Lower leg skin (tissue), 4 donors: ENCODE results near the gene EPS8L3. TPM values are rescaled to one million over a fixed set of nuclear protein-coding genes. Genes with fewer than 3 reads are reported as not detected.

Experiments used
- DNase-seq, 2 donors: peaks; one replicate each; pipeline ENCODE4 v3.0.0-alpha.2; 2019; ENCODE audit warnings: low spot score in 2 of 2
- H3K4me3 ChIP-seq: fragments of 200-600 bp; sonication (generic); 2 replicates; pipeline ENCODE4 v1.5.1; 2017; ENCODE audit warnings: mild to moderate bottlenecking, low read depth; ENCODE audit not compliant: poor library complexity, severe bottlenecking
- POLR2A ChIP-seq, 2 donors: fragments of 450-650 bp; IDR thresholded peaks; one replicate each; pipeline ENCODE4 v1.6.1; 2016 to 2017; ENCODE audit warnings: antibody characterized with exemption in 2 of 2, mild to moderate bottlenecking in 1 of 2, moderate library complexity in 1 of 2
- WGBS, 2 donors: methylation state at CpG; one replicate each; pipeline ENCODE4 v1.1.5; 2018; 5-methylcytosine and 5-hydroxymethylcytosine counted together
- intact Hi-C: fragments of 100-400 bp; cut with DNase I; formaldehyde crosslinking; loops from one replicate; pipeline ENCODE4 v1.15.0; 2023; ENCODE audit warnings: low total_unique reads
- total RNA-seq, 4 donors: library from RNA; depleted of rRNA; stranded (reverse); fragments of >200 nt; gene quantifications; one replicate each; pipeline ENCODE4 v1.1.0, GENCODE V29; 2016
- TF ChIP-seq, protein P1 (sequence below), 3 donors: fragments of 450-650 bp; IDR thresholded peaks; one replicate each; pipeline ENCODE4 v1.5.1; 2016; ENCODE audit warnings: antibody characterized with exemption in 3 of 3, mild to moderate bottlenecking in 3 of 3, moderate library complexity in 2 of 3

The EPS8L3 gene
- total RNA-seq, 4 donors from 2014 or later = not detected

DNA sequence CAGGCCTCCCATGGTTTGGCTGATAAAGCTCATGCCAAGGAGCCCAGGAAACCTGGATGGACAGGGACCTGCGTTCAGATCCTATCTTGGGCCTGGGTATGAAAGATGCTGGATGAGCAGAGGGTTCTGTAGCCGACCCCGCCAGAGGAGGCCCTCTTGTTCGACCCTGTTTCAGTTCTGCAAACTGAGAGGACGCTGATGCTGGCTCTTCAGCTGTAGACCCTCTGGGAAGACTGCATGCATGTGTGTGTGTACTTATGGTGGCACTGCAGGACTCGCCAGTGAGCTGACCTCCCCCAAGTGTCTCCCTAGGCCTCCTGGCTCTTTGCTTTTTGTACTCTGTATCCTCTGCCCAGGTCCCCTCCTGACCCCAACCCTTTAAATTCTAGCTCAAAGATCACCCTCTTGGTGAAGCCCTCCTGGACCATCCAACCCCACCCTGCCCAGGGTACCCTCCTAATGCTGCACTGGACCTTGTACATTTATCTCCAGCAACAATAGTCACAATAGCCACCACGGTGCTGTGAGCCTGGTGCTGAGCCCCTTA is 1.6 kb downstream of the EPS8L3 start:
- TF ChIP-seq POLR2A (IDR thresholded peaks at IDR 0.05) = no peak
- TF ChIP-seq, protein P1, sequence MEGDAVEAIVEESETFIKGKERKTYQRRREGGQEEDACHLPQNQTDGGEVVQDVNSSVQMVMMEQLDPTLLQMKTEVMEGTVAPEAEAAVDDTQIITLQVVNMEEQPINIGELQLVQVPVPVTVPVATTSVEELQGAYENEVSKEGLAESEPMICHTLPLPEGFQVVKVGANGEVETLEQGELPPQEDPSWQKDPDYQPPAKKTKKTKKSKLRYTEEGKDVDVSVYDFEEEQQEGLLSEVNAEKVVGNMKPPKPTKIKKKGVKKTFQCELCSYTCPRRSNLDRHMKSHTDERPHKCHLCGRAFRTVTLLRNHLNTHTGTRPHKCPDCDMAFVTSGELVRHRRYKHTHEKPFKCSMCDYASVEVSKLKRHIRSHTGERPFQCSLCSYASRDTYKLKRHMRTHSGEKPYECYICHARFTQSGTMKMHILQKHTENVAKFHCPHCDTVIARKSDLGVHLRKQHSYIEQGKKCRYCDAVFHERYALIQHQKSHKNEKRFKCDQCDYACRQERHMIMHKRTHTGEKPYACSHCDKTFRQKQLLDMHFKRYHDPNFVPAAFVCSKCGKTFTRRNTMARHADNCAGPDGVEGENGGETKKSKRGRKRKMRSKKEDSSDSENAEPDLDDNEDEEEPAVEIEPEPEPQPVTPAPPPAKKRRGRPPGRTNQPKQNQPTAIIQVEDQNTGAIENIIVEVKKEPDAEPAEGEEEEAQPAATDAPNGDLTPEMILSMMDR (IDR thresholded peaks at IDR 0.05) = no peak
- 90 to 91% methylated on average over 7 of the region's 7 CpGs for WGBS, 2 donors
- intact Hi-C loops = no loop called here
- H3K4me3 ChIP-seq = no peak overlapping the region
- peak in 1 of 2 donors; percentile 50 for DNase-seq

- DNase-seq = peak in 1 of 2 donors; percentile 83
- intact Hi-C loops = no loop called here
- TF ChIP-seq, protein P1 (IDR thresholded peaks at IDR 0.05) = no peak
- no peak for TF ChIP-seq POLR2A (IDR thresholded peaks at IDR 0.05)
- WGBS, 2 donors = 89 to 90% methylated on average over 10 to 13 of the region's 14 CpGs
- H3K4me3 ChIP-seq = no peak overlapping the region
Observed at GRCh38 chr1:109761227-109762038, 2.3 kb downstream of the EPS8L3 start.

DNA sequence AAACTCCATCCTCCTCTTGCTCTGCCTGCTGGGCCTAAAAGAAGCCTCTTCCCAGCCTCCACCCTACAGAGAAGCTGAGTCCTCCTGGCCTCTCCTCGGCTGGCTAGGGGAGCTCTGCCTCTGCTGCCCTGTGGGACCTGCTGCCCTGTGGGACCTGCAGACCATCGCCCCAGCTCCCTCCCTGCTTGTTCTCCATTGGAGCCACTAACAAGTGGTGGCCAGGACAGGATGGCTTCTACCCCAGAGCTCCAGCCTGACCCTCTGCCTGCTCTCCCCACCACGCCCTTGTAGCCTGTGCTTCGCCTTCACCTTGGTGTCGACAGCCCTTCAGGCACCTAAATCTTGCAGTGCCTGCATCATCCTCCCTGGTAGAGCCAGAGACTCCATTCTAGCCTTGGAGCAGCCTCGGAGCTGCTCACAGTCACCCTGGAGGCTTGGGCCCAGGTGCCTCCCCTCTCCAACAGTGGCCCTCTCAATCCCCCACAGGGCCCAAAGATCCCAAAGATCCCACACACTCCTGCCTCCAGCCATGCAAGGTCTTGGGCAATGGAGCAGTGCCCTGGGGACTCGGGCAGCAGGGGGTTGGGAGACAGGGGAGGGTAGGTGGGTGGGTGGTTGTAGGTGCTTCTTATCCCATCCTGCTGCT is 3.0 kb downstream of the EPS8L3 start:
- DNase-seq = peak in 1 of 2 donors; percentile 52
- 89 to 96% methylated on average over 7 of the region's 7 CpGs for WGBS, 2 donors
- intact Hi-C loops = no loop called here
- H3K4me3 ChIP-seq = no peak overlapping the region
- TF ChIP-seq POLR2A (IDR thresholded peaks at IDR 0.05) = no peak
- TF ChIP-seq, protein P1 (IDR thresholded peaks at IDR 0.05) = no peak

DNA sequence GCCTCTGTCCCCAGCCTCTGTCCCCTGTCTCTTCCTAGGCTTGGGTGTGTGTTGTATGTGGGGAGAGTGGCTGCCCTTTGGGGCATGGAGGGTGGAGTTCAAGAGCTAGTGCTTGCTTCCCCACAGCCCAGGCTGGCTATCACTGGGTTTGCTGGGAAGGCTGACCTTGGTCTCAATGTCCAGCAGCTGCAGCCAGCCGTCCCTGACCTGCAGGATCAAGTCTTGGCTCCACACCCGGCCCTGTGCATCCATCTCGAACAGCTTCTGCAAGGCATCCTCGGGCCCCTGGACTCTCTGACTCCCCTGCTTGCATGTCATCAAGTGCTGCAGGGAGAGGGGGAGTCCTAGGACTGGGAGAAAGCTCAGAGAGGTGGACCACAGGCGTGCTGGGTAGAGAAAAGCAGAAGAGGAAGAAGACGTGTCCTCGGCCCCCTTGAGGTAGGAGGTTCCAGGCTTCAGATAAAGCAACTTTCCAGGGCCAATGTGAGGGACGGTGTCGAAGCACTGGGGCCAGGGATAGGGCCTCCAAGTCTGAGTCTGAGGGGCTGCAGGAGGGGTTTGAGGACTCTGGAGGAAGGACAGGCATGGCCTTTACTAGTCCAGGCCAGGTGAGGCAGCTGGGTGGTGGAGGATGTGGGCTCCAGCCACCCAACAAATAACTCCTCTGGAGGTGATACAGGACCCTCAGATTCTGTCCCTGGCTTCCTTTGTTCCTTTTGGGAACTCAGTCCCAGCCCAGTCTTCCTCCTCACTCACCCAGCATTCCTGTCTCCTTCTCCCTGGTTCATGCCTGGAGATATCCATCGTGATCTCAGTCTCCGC is 4.0 kb downstream of the EPS8L3 start:
- TF ChIP-seq POLR2A (IDR thresholded peaks at IDR 0.05) = no peak
- H3K4me3 ChIP-seq = no peak overlapping the region
- intact Hi-C loops = no loop called here
- peak in 1 of 2 donors; percentile 80 for DNase-seq
- WGBS, 2 donors = 92 to 93% methylated on average over 11 of the region's 11 CpGs

DNA sequence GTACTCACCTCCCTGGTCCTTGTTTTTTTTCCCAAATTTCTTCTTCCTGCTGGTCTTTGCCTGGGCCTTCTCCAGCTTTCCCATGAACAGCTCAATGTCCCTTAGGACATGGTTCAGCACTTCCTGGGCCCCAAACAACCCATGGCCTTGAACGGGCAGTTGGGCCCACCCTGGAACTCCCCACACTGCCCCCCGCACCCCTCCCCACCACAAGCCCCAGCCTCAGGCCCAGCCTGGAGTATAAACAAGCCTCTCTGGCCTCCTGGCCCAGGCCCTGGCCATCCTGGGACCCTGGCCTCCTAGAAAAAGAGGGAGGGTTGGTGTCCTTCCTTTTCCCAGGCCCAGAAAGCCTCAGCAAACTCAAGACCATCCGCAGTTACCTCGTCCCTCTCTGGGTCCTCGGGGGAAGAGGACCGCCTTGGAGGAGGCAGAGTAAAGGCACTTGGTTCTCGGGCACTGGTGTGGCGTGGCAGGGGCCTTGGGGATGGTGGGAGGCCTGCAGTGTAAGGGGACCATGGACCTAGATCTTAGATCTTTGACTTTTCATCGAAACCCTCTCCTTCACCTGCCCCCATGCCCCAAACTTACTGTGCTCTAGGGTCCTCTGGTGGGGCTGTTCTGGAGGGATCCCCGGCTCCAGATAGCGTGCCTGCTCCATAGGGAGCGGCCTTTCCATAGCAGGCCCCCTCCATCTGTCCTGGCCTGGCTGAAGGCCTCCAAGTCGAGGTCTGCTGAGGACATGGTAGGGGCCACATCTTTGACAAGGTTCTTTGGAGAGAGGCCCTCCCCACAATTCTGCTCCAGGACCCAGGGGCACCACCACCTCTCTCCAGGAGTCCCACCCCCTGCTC is 5.6 kb downstream of the EPS8L3 start:
- WGBS, 2 donors = 95% methylated on average over 12 to 13 of the region's 13 CpGs
- DNase-seq = peak in 1 of 2 donors; percentile 68
- intact Hi-C loops = no loop called here
- TF ChIP-seq, protein P1 (IDR thresholded peaks at IDR 0.05) = no peak
- no peak for TF ChIP-seq POLR2A (IDR thresholded peaks at IDR 0.05)
- H3K4me3 ChIP-seq = no peak overlapping the region
